Right atrium auricular region (tissue), 2 donors: ENCODE results near the gene GLRA3. TPM values are rescaled to one million over a fixed set of nuclear protein-coding genes. Genes with fewer than 3 reads are reported as not detected.

Experiments
- DNase-seq: peaks from one replicate; pipeline ENCODE4 v3.0.0-alpha.2; 2019; ENCODE audit warnings: low spot score
- H3K27ac ChIP-seq, 2 donors: fragments of 200-600 bp; sonication (generic); 1 replicate in 1 of 2; 2 replicates in 1 of 2; pipeline ENCODE4 v1.5.1; 2016 to 2019
- H3K27me3 ChIP-seq, 2 donors: fragments of 200-600 bp; sonication (generic); one replicate each; pipeline versions ENCODE4 v1.5.1 to v1.6.0; 2017 to 2019
- H3K36me3 ChIP-seq: fragments of 200-600 bp; sonication (generic); one replicate; pipeline ENCODE4 v1.5.1; 2016
- H3K4me1 ChIP-seq, 2 donors: fragments of 200-600 bp; sonication (generic); one replicate each; pipeline versions ENCODE4 v1.5.1 to v1.6.0; 2017 to 2019
- H3K4me3 ChIP-seq, 2 donors: fragments of 200-600 bp; sonication (generic); 1 replicate in 1 of 2; 2 replicates in 1 of 2; pipeline ENCODE4 v1.5.1; 2017 to 2019; ENCODE audit warnings: mild to moderate bottlenecking in 1 of 2, moderate library complexity in 1 of 2
- H3K9me3 ChIP-seq, 2 donors: fragments of 200-600 bp; sonication (generic); one replicate each; pipeline ENCODE4 v1.5.1; 2019
- total RNA-seq, 2 donors: library from RNA; depleted of rRNA; stranded (reverse); fragments of >200 nt; gene quantifications; one replicate each; pipeline ENCODE4 v1.1.0, GENCODE V29; 2016
- TF ChIP-seq, protein P1 (sequence below), 2 donors: fragments of 200-600 bp; sonication (generic); IDR thresholded peaks; one replicate each; pipeline ENCODE4 v1.5.1; 2019; ENCODE audit warnings: antibody characterized with exemption in 2 of 2

The GLRA3 gene
- total RNA-seq, 2 donors from 2014 or later, result not detected

DNA sequence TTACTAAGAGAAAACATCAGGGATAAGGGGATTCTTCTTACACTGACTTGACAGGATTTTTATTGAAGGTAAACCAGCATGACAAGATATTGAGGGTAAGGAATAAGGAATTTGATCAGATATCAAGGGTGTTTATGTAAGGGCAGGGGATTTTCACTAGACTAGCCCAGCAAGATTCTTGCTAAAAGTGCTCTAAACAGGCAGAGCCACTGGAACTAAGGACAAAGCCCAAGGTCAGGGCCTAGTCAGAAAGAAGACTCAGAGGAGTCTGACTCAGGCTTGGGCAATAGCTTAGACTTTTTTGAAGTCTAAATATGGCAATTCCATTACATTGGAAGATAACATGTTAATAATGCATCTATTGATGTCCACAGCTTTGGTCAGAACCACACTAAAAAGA, 6.5 kb upstream of the GLRA3 start:
- Histone ChIP-seq H3K27ac (no peak overlapping the region), H3K4me3 (no peak overlapping the region), H3K4me1 (no peaks in the 10 kb centered on the region), H3K9me3 (no peaks in the 10 kb centered on the region), H3K27me3 (no peaks in the 10 kb centered on the region), H3K36me3 (no peaks in the 10 kb centered on the region)
- TF ChIP-seq, protein P1, sequence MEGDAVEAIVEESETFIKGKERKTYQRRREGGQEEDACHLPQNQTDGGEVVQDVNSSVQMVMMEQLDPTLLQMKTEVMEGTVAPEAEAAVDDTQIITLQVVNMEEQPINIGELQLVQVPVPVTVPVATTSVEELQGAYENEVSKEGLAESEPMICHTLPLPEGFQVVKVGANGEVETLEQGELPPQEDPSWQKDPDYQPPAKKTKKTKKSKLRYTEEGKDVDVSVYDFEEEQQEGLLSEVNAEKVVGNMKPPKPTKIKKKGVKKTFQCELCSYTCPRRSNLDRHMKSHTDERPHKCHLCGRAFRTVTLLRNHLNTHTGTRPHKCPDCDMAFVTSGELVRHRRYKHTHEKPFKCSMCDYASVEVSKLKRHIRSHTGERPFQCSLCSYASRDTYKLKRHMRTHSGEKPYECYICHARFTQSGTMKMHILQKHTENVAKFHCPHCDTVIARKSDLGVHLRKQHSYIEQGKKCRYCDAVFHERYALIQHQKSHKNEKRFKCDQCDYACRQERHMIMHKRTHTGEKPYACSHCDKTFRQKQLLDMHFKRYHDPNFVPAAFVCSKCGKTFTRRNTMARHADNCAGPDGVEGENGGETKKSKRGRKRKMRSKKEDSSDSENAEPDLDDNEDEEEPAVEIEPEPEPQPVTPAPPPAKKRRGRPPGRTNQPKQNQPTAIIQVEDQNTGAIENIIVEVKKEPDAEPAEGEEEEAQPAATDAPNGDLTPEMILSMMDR (IDR thresholded peaks at IDR 0.05), result no peak
- DNase-seq, result no peak

- H3K36me3 ChIP-seq, result no peaks in the 10 kb centered on the region
- no peak overlapping the region for H3K4me3 ChIP-seq
- no peak for DNase-seq
- no peak overlapping the region for H3K27ac ChIP-seq
- H3K4me1 ChIP-seq, result no peaks in the 10 kb centered on the region
- no peaks in the 10 kb centered on the region for H3K9me3 ChIP-seq
- TF ChIP-seq, protein P1 (IDR thresholded peaks at IDR 0.05), result no peak
- H3K27me3 ChIP-seq, result no peaks in the 10 kb centered on the region
These were observed 5.4 kb upstream of the GLRA3 start for GRCh38 chr4:174834477-174834876.

- Histone ChIP-seq H3K27me3 (no peaks in the 10 kb centered on the region), H3K4me3 (no peak overlapping the region), H3K4me1 (no peaks in the 10 kb centered on the region), H3K36me3 (no peaks in the 10 kb centered on the region), H3K27ac (no peak overlapping the region), H3K9me3 (no peaks in the 10 kb centered on the region)
- TF ChIP-seq, protein P1 (IDR thresholded peaks at IDR 0.05), result no peak
- no peak for DNase-seq
These were observed 2.4 kb downstream of the GLRA3 start for GRCh38 chr4:174826660-174827059.

- Histone ChIP-seq H3K36me3 (no peaks in the 10 kb centered on the region), H3K9me3 (peaks cover 0 to 12% of the 10 kb centered on the region in 2 donors), H3K27ac (no peak overlapping the region), H3K4me1 (no peaks in the 10 kb centered on the region), H3K4me3 (no peak overlapping the region), H3K27me3 (no peaks in the 10 kb centered on the region)
- TF ChIP-seq, protein P1 (IDR thresholded peaks at IDR 0.05), result no peak
- no peak for DNase-seq
These were observed 13.8 kb downstream of the GLRA3 start for GRCh38 chr4:174815282-174815681.

- H3K4me3 ChIP-seq, result no peak overlapping the region
- TF ChIP-seq, protein P1 (IDR thresholded peaks at IDR 0.05), result no peak
- H3K4me1 ChIP-seq, result no peaks in the 10 kb centered on the region
- peaks cover 0 to 12% of the 10 kb centered on the region in 2 donors for H3K9me3 ChIP-seq
- no peak for DNase-seq
- H3K27ac ChIP-seq, result no peak overlapping the region
- no peaks in the 10 kb centered on the region for H3K27me3 ChIP-seq
- H3K36me3 ChIP-seq, result no peaks in the 10 kb centered on the region
These were observed 15.8 kb downstream of the GLRA3 start for GRCh38 chr4:174813292-174813691.

GRCh38 chr4:174810834-174811233, 18.2 kb downstream of the GLRA3 start:
- Histone ChIP-seq H3K9me3 (peaks cover 0 to 7% of the 10 kb centered on the region in 2 donors), H3K27me3 (no peaks in the 10 kb centered on the region)
- TF ChIP-seq, protein P1 (IDR thresholded peaks at IDR 0.05), result no peak

More at GRCh38 chr4:174810834-174811233, 18.2 kb downstream of the GLRA3 start:
- no peak for DNase-seq
- Histone ChIP-seq H3K36me3 (no peaks in the 10 kb centered on the region), H3K4me1 (no peaks in the 10 kb centered on the region), H3K4me3 (no peak overlapping the region), H3K27ac (no peak overlapping the region)
